GM23248 (cell line): ENCODE measurements around the gene ARID1B.

Experiments used
- EZH2 ChIP-seq: fragments of 200-600 bp; sonication (generic); IDR thresholded peaks from 2 replicates; pipeline ENCODE4 v1.6.1; 2018; ENCODE audit warnings: antibody characterized with exemption, mild to moderate bottlenecking; ENCODE audit not compliant: insufficient read depth, poor library complexity, severe bottlenecking
- EZH2phosphoT487 ChIP-seq: fragments of 200-600 bp; sonication (generic); IDR thresholded peaks from 2 replicates; pipeline ENCODE4 v1.6.1; 2018; ENCODE audit warnings: antibody characterized with exemption, moderate library complexity, mild to moderate bottlenecking, low read depth; ENCODE audit not compliant: insufficient read depth

DNA sequence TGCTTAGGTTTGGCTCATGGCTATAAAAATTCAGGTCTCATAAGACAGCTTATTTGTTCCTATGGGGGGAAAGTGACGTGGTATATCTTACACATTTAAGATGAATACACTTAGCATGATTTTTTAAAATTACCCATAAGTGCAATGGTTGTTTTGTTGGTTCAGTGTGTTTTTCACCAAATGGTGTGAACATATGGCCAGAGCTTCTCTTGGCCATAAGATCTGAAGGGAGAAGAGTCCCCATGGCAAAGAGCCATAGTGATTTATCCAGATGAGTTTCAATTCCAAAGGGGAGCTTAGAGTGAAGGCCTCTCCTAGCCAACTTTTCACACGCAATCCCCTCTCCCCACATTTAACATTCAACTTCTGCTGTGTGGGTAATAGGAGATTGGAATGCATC is 438.5 kb downstream of the ARID1B start:
- no peak for TF ChIP-seq EZH2phosphoT487
- no peak for TF ChIP-seq EZH2
